Measurements from ENCODE around the gene ANTXRL.
"Not testable (repeated sequence)": the region's sequence is repeated elsewhere in the genome, so short reads cannot be mapped to it uniquely, and the experiment has no call there.

ANTXRL gene

DNA sequence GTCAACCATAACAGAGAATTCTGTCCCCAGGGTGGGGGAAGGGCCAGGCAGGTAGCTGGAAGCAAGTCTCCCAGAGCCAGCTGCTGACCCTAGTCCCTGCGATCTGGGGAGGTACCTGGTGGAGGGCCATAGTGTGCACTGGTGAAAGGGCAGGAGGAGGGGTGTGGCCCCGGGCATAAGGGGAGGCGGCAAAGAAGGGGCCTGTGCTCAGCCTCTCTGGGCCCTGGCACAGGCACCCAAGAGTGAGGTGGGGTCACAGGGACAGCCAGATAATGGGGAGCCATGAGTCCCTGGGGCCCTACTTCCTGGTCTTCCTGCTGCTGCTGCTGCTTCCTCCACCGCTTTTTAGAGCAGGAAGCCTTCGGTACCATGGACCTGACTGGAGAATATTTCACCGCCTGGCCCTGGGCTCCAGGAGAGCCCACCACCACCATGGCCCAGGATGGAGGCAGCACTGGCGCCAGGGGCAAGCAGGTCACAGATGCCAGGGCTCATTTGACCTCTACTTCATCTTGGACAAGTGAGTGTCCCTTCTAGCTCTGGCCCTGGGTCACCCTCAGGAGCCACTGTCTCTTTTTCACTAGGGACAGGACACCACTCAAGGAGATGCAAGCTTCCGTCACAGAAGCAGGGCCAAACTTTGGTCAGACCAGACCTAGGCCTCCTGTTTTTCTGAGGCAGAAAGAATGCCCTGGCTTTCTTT, at the start of gene ANTXRL:
ANTXRL (plus strand) TSS at position 7 of the 703 bp plus-strand sequence; CDS start at position 273, 266 bp downstream.
- DNase-seq = no peak

DNA sequence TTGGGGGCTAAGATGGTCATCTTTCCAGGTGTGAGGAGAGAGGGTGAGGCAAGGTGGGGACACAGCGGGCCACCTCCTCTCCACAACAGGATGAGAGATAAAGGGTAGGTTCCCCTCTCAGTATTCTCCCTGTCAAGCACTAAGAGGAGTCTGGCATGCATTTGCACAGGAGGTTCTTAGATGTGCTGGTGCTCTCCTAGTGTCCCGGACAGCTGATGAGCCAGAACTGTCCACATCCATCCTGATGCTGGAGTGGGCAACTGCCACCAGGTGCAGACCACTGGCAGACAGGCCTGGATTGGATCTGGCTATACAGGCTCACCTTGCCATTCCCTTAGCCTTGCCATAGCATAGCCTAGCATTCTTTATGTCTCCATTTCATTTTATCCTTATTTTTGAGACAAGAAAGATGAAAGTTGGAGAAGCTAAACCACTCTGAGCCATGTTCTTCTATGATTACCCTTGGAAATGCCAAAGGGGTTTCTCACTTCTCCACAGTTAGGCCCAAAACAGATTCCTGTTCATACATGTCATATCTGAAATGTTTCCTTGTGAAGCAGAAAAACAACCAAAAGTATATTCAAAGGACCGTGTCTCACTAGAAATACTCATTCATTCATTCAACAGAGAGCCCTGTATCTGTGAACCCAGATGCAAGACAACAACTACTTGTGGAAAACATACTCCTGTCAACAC, 48.8 kb upstream of the ANTXRL start:
- DNase-seq = no peak

DNA sequence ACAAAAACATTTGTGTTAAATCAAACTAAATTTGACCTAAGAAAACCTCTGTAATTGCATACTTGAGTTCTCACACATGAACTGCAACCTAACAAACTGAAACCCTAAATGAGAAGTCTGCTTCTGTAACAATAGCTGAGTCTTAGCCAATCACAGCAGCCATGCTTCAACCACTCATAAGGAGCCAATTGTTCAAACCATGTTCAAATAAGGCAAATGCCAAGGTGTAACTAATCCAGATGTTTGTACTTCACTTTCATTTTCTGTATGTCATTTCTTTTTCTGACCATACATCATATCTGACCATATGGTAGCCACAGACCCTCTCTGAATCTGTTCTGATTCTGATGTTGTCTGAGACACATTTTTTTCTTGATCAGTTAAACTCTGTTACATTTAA, 47.5 kb upstream of the ANTXRL start:
- DNase-seq = no peak

DNA sequence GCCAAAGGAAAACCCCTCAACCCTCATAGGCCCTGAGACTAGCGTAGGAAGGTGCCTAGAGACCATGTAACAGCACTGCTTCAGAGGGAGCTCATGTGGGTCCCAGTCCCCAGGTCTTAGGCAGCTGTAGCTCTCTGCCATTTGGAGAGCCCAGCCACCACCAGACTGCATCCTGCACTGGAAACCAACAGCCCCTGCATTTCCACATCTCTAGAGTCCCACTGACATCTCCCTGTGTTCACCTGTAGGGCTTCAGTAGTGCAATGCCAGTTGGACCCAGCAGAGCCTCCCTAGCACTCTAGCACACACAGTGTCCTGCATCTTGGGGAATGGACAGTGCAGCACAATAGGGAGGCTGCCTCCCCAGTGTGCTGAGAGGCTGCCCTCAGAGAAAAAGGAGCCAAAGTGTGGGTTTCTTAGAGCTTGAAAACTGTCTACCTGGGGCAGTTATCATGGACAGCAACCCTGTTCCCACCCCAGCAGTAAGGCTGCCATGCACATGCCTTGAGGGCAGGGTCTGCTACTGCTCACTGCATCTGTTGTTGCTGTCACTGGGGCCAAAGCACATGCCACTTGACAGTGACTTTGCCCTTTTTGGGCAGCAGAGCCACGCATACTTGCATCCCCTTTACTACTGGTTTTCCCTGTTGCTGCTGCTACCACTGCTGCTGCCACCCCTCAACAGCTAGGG, 46.7 kb upstream of the ANTXRL start:
- no peak for DNase-seq

DNA sequence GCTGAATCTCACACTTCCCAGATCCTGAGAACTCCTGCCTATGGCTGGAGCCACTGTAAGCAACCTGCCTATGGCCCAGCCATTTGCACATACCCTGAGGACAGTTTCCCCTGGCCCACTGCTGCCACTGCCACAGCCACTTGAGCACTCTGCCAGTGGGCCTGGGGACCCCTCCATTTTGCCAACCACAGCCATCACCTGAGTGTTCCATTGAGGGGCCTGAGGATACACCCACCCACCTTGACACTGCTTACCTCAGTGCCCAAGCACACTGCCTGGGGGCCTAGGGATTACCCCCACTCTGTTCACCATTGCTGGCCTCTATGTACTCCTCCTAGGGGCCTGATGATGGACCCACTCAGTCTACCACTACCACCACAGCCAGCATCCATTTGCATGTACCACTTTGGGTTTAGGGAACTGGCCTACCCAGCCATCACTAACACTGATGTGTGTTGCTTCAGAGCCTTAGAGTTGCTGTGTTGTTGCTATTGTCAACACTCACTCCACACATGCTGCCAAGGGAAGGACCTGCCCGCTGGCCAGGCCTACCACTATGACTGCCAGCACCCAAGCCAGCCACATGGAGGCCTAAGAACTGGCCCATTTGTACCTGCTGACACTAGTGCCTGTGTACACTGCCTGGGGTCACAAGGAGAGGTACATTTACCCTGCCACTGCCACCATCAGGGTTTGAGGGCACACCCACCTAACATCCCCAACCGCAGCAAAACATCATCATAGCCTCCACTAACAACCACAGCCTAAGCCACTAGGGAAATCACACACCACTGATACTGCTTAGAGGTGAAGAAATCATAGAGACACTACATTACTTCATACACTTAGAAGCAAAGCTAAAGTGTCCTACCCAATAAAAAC, 45.9 kb upstream of the ANTXRL start:
- DNase-seq = no peak

DNA sequence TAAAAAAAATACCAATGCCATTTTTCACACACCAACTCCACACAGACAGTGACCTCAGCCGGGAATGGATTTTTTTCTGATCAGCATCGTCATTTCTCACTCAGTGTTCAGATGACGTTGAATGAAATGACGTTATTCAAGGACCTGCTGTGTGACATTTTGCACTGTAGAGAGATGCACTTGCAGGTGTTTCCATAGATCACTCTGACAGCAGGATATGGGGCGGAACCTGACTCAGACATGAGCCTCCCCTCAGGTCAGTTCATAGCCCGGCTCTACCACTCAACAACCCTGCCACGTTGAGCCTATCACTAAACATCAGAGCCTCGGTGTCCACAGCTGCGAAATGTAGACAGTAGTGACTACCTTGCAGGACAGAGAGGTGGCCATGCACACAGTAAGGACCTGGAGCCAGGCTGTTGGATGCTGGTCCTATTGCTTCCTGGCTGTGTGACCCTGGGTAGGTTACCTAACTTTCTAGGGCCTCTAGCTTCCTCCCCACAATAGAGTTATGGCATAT, 41.4 kb upstream of the ANTXRL start:
- no peak for DNase-seq

DNA sequence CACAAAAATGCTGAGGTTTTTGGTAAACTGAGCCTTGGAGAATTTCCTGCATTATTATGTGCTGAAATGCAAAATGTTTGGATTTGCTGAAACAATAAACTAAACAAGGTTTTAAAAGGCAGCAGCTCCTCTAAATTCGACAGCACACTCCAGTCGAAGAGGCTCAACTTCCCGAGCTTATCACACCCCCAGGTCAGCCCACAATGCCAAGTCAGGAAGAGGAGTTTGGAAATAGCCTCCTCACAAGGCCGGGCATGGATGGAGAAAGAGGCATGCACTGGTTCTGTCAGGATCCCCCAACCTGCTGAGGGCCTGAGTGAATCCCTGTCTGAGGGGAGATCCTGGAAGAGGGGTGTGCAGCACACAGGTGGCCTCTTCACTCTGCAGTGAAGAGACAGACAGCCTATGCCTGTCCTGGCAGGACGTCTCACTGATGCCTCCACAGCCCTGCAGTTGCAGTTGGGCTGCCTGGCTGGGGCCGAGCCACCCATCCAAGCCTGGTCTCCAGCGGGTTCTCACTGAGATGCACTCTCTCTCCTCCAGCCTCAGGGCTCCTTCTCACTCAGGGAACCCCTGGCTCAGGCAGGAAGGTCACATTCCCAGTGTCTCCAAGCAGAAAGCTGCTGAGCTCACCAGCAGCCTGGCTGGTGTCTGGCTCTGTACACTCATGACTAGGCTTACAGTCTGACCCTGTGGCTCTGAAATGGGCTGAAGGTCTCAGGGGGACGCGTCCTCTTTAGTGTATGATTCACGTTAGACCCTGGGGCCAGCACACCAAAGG, 40.2 kb upstream of the ANTXRL start:
- not testable (repeated sequence) for DNase-seq

DNA sequence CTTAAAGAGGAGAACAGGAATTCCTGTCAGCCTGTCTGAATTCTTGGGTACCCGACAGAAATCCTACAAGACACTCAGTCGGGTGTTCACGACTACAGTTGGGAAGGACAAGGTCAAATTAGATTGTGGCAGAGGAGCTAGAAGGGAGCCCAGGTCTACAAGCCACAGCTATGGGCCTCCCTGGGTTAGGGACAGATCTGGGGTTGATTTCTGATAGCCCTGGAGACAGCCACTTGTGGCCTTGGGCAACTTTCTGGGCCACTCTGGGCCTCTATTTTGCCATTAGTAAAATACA, 39.7 kb upstream of the ANTXRL start:
- DNase-seq = no peak

DNA sequence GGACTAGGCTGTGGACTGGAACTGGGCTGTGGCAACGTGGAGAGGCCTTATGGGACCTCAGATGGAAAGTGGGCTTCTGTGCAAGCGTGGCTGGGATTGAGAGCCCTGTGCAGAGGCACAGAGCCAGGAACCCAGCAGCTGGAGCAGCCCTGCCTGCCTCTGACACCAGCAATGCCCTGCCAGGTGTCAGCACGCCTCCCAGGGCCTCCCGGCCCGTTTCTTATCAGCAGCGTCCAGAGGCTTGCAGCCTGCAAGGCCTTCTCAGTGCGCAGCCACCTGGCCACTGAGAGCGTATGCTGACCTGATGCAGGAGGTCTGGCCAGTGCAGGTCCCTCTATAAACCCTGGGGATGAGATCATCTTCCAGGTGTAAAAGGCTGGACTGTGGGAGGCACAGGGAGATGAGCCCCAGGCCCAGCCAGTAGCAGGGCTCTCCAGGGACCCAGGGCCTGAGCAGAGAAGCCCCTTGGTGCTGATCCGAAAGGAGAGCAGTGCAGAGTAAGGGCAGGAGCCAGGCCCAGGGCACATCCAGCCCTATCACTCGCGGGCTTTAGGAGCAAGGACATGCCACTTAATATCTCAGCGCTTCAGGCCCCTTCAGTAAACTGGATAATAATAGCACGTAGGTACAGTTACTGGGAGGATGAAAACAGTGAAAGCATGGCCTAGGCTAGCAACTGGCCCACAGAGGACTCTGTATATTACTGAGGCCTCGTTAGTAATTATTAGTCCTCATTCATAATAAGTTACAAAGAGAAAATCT, 38.8 kb upstream of the ANTXRL start:
- no peak for DNase-seq

DNA sequence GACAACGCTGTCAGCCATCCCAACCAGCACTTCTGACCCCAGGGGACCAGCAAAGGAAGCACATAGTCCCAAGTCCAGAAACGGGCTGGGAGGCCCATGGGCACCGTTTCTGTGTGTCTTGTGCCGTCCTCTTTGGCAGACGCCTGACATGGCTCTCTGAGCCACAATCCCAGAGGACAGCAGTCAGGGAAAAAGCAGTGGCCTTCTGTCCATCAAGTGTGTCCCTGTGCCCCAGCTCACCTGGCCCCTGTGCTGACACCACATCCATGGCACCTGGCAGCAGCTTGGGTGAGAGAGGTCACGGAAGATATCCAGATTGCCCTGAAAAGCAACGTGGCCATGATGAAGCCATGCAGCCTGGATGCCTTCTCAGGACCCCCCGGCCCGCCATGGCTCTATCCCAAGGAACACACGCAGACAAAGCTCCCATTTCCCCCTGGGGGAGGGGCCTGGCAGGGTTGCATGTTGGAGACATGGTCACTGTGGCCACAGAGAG, 38.1 kb upstream of the ANTXRL start:
- no peak for DNase-seq

DNA sequence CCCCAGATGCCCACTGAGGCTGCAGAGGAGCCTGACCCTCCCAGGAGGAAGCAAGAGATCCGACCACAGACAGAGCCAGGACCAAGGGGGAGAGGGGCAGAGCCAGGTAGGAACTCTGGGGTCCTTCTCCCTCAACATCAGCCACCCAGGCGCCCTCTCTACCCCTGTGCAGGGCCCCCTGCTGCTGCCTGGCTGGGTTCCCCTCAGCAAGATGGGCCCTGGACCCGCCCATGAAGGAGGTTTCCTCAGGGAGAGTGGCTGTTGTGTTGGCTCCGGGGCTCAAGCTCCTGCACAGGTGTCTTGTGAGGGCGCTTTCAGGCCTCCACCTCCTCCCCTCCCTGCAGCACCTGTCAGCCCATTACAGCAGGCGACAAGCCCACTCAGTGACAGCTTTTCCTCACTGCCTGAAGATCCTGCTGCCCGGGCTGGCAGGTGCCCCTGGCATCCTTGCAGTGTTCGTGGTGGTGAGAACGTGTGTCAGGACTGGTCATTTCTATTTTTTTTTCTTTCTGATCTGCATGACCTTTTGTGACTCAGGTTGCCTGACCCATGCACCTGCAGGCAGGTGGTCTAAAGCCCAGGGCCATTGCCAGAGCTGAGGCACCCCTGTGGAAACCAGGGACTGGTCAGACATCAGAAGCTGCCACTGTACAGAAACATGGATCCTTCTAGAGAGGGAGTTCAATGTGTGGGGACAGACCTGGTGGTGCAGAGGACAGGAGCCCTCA, 37.0 kb upstream of the ANTXRL start:
- not testable (repeated sequence) for DNase-seq

DNA sequence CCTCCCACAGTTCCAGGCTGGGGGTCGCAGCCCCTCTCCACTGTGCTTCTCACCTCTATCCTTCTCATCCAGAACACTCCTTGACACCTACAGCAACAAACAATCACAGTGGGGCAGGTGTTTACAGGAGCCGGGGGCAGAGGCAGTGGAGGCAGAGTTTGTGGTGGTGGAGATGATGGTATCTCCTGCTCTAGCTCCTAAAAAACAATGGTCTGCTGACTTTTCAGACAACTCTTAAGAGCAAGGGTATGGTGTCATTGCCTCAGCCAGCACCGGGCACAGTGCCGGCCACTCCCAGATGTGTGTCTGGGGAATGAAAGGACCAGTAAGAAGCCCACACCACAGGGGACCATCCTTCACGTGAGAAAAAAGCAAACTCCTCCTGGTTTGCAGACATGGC, 36.3 kb upstream of the ANTXRL start:
- no peak for DNase-seq

DNA sequence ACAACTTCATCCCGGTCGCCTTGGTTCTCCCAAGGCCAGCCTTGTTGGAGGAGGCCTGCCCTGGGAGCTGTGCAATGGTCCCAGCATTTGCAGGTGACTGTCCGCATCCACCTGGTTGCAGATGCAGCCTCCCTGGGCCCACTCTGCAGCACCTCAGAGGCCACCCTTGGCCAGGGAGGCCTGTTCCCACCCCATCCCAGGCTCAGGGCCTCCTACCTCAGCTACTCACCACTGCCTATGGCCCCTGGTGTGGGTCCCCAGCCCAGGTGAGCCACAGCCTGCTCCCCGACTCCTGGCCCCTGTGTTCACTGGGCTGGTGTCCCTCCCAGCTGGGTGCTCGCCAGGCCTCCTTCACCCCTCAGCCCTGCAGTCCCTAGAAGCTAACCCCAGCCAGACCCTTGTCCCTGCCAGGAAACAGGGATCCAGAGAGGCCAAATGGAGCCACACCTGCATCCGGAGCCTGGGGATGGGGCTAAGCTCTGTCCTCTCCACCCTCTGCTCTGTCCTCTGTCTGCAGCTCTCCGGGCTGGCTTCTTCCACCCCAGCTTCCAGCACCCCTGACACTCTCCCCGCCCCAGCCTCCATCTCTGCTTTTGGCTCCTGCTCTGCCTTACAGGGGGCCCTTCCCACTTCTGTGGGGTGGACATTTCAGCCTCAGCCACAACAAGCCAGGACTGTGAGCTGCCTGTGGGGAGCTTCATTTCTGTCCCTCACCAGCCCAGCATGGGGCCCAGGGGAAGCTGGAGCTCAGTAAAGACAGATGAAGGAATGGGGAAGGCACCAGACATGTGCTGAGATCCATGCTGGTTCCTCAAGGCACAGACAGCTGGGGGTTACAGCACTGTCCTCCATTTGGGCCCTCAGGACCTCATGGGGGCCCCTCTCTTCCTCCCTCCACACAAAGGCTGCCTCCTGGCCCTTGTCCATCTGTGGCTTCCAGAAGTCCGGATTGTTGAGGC, 35.6 kb upstream of the ANTXRL start:
- DNase-seq = no peak

DNA sequence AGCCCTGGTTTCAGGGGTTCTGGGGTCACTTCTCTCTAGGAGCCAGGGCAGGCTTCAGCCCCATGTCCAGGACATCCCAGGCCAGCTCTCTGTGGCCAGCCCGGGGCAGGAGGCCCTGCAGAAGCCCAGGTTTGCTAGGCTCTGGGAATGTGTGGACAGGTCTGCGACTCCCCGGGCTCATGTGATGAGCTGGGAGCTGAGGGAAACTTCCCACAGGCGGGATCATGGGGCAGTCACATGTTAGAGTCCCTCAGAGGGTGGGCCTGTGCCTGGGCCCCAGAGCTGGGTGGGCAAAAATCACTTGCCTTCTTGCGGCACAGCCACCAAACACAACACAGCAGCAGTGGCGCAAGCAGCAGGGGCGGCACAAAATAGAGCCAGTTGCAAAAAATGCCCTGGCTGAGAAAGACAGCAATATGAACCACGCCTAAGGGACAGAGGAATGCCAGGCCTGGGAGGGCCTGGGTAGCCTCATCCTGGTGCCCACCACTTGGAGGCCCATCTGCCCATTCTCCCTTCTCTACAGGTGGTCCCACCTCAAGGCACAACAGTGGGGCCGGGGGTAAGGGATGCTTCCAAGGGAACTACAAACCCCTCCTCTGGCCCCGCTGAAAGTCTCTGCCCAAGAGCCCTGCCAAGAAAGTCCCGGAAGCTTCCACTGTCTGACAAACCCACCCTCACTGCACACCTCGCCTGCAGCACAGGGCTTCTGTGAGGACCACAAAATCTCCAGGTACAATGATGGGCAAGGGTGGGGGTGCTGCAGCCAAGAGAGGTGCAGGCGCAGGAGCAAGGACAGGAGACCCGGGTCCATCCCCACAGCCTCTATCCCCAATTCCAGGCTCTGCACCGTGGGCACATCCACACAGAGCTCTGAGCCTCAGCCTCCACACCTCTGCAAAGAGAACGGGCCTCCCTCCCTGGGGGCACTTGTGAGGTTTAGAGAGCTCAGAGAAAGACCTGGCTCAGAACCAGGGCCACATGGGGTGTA, 34.6 kb upstream of the ANTXRL start:
- no peak for DNase-seq

DNA sequence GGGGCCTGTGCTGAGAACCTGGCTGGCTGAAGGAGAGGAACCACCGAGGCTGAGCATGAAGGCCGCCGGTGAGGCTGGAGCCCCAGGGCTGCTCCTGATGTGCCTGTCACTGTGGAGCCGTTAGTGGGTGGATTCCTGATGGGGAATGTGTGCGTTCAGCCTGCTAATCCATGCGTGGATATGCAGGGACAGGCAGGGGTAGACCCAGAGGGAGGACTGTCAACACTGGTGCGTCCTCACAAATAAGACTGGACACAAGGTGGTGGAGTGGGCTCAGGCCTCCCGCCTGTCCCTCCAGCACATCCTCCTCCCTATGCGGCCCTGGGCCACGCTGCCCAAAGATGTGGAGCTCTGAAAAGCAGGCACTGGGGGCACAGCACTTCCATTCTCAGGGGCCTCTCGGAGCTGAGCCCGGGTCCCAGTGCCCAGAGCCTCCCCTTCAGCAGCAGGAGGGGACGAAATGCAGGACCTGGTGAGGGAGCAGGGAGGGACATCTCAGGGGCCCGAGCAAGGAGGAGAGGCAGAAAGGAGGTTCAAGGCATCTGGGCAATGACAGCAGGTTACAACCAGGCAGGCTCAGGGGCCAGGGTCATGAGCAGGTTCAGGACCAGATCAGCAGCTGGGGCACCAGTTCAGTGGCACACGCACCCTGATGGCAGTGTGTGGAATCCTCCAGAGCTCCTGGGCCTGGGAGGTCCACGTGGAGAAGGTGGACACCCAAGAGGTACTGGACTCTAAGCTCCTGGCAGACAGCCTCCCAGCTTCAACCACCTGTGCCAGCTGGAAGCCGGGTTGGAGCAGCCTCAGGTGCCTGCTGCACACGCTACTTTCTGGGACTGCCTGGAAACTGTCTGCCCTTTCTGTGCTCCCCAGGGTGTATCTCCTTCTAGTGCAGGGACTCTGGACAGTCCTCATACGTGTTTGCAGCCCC, 33.5 kb upstream of the ANTXRL start:
- DNase-seq = no peak

DNA sequence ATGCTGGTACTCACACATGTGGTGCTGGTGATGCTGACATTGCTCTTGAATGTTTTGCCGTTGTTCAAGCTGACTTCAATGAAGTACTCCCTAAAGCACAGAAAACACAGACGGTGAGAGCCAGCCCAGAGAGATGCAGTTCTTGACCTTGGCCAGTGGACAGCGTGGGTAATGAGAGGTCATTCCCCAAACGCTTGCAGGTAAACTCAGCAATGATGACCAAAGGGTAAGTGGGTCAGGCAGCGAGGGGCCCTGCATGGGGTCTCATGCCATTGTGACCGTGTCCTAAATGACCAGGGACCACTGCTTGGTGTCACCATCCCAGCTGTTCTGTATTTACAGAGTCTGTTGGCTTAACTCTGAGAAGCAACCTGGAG, 32.8 kb upstream of the ANTXRL start:
- DNase-seq = no peak

DNA sequence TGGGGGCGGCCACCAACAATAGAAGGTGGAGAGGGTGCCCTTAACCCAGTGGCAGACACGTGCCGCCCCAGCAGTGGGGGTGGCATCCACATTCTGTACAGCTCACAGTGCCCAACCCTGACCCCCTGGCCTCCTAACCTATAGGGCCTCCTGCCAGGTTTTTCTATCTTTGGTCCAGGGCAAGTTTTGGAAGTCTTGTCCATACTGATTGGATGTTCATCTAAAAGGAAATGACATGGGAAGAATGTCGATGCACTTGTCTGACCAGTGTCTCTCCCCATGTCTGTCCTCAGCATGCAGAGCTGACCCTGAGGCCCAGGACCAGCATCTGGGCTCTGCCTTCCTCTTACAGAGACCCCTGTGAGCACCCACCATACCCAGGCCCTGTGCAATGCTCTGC, 32.3 kb upstream of the ANTXRL start:
- DNase-seq = no peak

All from hippocampal formation (tissue), 2 donors.